ENCODE results near the gene MED16. TPM values are rescaled to one million over a fixed set of nuclear protein-coding genes. Genes with fewer than 3 reads are reported as not detected.

MED16 gene
- total RNA-seq, 1 donor from 2014 or later: 51.8 TPM

GRCh38 chr19:827710-828321, 65.2 kb downstream of the MED16 start, which contains the start of gene AZU1:
TSS of gene AZU1 (plus strand) at chr19:827837. CDS start at chr19:827847, 10 bp downstream.
- peaks cover 4% of the 10 kb centered on the region for H3K4me1 ChIP-seq
- H3K9me3 ChIP-seq: no peaks in the 10 kb centered on the region
- no peaks in the 10 kb centered on the region for H3K36me3 ChIP-seq
- H3K27ac ChIP-seq: no peak within 1 kb of the TSS
- peak; percentile 77 for ATAC-seq
- TF ChIP-seq, protein P1, sequence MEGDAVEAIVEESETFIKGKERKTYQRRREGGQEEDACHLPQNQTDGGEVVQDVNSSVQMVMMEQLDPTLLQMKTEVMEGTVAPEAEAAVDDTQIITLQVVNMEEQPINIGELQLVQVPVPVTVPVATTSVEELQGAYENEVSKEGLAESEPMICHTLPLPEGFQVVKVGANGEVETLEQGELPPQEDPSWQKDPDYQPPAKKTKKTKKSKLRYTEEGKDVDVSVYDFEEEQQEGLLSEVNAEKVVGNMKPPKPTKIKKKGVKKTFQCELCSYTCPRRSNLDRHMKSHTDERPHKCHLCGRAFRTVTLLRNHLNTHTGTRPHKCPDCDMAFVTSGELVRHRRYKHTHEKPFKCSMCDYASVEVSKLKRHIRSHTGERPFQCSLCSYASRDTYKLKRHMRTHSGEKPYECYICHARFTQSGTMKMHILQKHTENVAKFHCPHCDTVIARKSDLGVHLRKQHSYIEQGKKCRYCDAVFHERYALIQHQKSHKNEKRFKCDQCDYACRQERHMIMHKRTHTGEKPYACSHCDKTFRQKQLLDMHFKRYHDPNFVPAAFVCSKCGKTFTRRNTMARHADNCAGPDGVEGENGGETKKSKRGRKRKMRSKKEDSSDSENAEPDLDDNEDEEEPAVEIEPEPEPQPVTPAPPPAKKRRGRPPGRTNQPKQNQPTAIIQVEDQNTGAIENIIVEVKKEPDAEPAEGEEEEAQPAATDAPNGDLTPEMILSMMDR (IDR thresholded peaks at IDR 0.05): no peak
- intact Hi-C loops (cut with DNase I): no loop called here
- H3K27me3 ChIP-seq: peaks cover 15% of the 10 kb centered on the region
- DNase-seq: peak; percentile 74
- H3K4me3 ChIP-seq: no peak within 1 kb of the TSS

- peaks cover 4% of the 10 kb centered on the region for H3K4me1 ChIP-seq
- no peak for ATAC-seq
These were observed 65.7 kb downstream of the MED16 start for GRCh38 chr19:827314-827709.

DNA sequence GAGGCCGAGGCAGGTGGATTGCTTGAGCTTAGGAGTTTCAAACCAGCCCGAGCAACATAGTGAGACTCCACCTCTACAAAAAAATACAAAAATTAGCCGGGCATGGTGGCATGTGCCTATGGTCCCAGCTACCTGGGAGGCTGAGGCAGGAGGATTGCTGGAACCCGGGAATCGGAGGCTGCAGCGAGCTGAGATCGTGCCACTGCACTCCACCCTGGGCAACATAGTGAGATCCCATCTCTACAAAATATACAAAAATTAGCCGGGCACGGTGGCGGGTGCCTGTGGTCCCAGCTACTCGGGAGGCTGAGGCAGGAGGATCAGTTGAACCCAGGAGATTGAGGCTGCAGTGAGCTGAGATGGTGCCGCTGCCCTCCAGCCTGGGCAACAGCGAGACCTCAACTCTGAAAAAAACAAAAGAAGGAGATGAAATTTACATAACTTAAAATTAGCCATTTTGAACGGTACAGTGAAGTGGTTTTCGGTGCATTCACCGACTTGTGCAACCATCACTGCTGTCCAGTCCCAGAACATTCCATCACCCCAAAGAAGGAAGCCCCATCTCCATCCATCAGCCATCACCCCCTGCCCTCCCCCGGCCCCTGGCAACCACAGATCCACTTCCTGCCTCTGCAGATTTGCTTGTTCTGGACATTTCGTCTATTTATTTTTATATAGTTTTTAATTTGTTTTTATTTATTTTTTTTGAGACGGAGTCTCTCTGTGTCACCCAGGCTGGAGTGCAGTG, 66.9 kb downstream of the MED16 start:
- DNase-seq (no peak), ATAC-seq (no peak)
- Histone ChIP-seq H3K36me3 (no peaks in the 10 kb centered on the region), H3K9me3 (no peaks in the 10 kb centered on the region), H3K4me3 (no peak overlapping the region), H3K4me1 (peaks cover 4% of the 10 kb centered on the region), H3K27me3 (peaks cover 26% of the 10 kb centered on the region), H3K27ac (no peak overlapping the region)
- intact Hi-C loops (cut with DNase I): no loop called here
- TF ChIP-seq, protein P1 (IDR thresholded peaks at IDR 0.05): no peak

More at GRCh38 chr19:827314-827709, 65.7 kb downstream of the MED16 start:
- Histone ChIP-seq H3K4me3 (no peak overlapping the region), H3K27ac (no peak overlapping the region), H3K27me3 (peaks cover 20% of the 10 kb centered on the region), H3K36me3 (no peaks in the 10 kb centered on the region), H3K9me3 (no peaks in the 10 kb centered on the region)
- TF ChIP-seq, protein P1 (IDR thresholded peaks at IDR 0.05): no peak
- intact Hi-C loops (cut with DNase I): no loop called here
- no peak for DNase-seq

DNA sequence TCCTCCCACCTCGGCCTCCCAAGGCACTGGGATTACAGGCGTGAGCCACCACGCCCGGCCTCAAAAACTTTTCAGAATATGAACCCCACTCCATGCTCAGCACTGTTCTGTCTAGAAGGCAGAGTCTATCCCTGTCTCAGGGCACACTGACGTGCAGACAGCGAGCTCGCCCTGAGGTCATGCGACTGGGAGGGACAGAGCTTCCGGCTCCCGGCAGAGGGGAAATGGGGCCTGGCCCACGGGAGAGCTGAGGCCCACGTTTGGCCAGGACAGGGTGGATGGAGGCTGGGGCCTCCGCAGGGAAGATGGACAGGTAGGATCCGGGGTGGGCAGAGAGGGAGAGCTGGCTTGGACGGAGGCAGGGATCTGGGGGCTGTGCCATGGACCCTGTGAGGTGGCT, 68.1 kb downstream of the MED16 start:
- Histone ChIP-seq H3K4me1 (peaks cover 4% of the 10 kb centered on the region), H3K27ac (no peak overlapping the region)

GRCh38 chr19:823565-824121, 69.3 kb downstream of the MED16 start:
- Histone ChIP-seq H3K9me3 (no peaks in the 10 kb centered on the region), H3K4me1 (peaks cover 4% of the 10 kb centered on the region), H3K27ac (no peak overlapping the region), H3K27me3 (peaks cover 22% of the 10 kb centered on the region), H3K4me3 (no peak overlapping the region), H3K36me3 (no peaks in the 10 kb centered on the region)
- DNase-seq: peak; percentile 61
- ATAC-seq: peak; percentile 34
- TF ChIP-seq, protein P1 (IDR thresholded peaks at IDR 0.05): no peak
- intact Hi-C loops (cut with DNase I): no loop called here

More for the DNA sequence above, 68.1 kb downstream of the MED16 start:
- intact Hi-C loops (cut with DNase I): no loop called here
- DNase-seq (peak; percentile 72), ATAC-seq (peak; percentile 66)
- H3K4me3 ChIP-seq: no peak overlapping the region
- no peaks in the 10 kb centered on the region for H3K36me3 ChIP-seq
- peaks cover 22% of the 10 kb centered on the region for H3K27me3 ChIP-seq
- TF ChIP-seq, protein P1 (IDR thresholded peaks at IDR 0.05): no peak
- H3K9me3 ChIP-seq: no peaks in the 10 kb centered on the region

All from upper lobe of right lung (tissue), 1 donor.